Ammon's horn (tissue), 1 donor: ENCODE results near the gene TRMU.
"Not testable (repeated sequence)": the region's sequence is repeated elsewhere in the genome, so short reads cannot be mapped to it uniquely, and the experiment has no call there.

Experiments
- DNase-seq: peaks from one replicate; pipeline ENCODE4 v3.0.0-alpha.2; 2016; ENCODE audit warnings: low spot score

The TRMU gene

GRCh38 chr22:46388647-46389046 lies 53.1 kb downstream of the TRMU start:
- no peak for DNase-seq

DNA sequence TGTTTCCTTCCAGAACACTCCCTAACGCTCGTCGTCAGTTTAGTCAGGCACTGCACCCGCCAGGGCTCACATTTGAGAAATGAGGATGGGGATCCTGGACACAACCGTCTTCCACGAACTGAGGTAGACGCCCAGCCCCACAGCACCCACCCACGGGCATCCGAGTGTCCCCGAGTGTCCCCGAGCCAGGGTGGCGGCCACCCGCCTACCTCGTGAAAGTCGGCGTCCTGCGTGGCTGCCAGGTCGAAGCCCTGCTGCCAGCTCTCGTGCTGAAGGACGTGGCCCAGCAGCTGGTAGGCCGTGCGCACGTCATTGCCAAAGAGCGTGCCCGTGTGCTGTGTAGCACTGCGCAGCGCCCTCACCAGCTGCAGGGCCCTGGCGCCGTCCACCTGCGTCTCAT lies 53.6 kb downstream of the TRMU start:
- DNase-seq = no peak

DNA sequence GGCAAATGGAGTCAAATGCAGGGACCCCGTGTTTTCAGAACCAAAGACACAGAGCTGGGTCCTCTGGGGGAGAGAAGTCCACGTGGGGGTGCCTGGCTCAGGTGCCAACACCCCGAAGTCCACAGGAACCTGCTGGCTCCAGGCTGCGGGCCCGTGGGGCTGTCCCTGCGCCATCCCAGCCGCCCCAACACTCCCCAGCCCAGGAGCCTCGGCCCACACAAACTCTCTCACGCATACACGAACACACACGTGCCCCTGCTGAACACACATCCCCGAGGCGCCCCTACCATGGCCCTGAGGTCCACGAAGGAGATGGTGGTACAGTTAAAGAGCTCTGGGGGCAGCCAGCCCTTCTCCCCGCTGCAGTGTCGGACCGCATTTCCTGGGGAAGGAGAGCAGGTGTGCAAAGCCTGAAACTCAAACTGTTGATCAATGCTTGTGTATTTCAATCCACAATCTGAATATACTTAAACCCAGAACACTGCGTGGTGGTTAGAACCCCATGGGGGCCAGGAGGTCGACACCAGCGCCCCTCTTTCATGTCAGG lies 54.7 kb downstream of the TRMU start:
- DNase-seq = no peak

GRCh38 chr22:46390652-46391301 lies 55.3 kb downstream of the TRMU start:
- DNase-seq = peak; percentile 52

GRCh38 chr22:46391486-46392136 lies 56.1 kb downstream of the TRMU start:
- no peak for DNase-seq

DNA sequence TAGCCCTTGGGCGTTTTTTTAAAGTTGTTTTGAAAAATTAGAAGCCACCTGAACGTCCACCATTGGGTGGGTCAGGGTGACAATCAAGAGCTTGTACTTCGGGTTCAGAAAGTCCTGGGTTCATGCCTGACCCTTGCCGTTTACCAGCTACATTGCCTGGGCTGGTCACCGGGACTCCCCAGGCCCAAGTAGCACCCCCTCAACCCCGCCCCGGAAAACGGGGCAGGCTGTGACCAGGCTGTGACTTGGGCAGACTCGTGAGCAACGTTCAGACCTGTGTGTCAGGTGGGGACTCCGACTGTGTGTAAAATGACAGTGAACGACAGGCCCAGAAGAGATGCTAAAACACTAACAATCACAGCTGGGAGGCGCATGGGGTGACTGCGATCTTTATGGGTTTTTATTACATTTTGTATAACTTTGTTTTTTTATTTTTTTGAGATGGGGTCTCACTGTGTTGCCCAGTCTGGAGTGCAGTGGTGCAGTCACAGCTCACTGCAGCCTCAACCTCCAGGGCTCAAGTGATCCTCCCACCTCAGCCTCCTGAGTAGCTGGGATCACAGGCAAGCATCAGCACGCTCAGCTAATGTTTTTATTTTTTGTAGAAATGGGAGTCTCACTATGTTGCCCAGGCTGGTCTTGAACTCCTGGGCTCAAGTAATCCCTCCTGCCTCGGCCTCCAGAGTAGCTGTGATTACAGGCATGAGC lies 56.8 kb downstream of the TRMU start:
- no peak for DNase-seq

DNA sequence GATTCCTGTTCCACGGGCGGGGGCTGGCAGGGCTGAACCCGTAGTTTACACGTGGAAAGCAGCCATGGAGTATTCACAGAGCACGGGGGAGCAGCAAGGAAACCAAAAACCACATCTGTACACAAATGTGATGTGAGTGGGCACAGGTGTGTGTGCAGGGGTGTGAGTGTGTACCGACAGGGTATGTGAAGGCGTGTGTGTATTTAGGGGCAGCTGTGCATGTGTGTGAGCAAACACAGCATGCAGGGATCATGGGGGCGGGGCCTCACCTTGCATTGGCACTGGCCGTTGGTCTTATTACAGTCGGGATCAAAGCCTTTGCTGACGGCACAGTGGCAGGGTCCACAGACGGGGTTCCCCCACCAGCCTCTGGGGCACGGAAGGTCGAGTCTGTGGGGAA lies 58.4 kb downstream of the TRMU start:
- no peak for DNase-seq

DNA sequence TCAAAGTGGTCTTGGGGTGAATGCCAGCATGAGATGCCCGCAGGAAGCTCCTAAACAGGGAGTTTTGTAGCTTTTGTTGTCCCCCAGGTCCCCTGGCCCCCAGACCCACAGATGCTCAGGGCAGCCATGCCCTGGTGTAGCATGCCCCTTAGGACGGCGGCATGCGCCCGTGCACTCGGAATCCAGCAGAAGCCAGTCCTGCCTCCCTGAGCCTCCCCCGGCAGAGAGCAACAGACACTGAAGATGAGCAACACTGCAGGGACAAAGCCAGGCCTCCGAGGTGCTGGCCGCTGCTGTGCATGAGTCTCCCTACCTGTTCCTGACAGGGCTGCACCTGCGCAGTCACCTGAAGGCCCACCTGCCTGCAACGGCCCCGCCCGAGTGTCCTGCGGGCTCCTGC lies 59.1 kb downstream of the TRMU start:
- no peak for DNase-seq

- DNase-seq = no peak
Measured at GRCh38 chr22:46395145-46395544, 59.6 kb downstream of the TRMU start.

- not testable (repeated sequence) for DNase-seq
Measured at GRCh38 chr22:46397049-46397448, 61.5 kb downstream of the TRMU start.

- no peak for DNase-seq
Measured at GRCh38 chr22:46397514-46397913, 62.0 kb downstream of the TRMU start.

DNA sequence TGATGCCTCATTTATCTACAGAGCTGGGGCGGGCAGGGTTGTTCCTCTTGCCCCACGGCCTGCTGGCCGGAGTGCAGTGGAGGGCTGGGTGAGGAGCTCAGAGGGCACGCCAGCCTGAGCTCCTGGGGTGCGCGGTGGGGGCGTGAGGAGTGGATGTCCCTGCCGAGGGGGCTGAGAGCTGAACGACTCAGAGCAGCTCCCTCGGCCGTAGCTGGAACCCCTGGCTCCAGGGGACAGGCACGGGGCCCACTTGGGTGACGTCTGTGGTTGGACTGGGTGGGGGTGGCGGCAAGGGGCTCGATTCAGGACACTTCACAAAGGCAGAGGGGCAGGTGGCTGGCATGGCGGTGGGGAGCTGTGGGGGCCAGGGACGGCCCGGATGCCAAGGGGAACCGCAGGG lies 62.4 kb downstream of the TRMU start:
- no peak for DNase-seq

DNA sequence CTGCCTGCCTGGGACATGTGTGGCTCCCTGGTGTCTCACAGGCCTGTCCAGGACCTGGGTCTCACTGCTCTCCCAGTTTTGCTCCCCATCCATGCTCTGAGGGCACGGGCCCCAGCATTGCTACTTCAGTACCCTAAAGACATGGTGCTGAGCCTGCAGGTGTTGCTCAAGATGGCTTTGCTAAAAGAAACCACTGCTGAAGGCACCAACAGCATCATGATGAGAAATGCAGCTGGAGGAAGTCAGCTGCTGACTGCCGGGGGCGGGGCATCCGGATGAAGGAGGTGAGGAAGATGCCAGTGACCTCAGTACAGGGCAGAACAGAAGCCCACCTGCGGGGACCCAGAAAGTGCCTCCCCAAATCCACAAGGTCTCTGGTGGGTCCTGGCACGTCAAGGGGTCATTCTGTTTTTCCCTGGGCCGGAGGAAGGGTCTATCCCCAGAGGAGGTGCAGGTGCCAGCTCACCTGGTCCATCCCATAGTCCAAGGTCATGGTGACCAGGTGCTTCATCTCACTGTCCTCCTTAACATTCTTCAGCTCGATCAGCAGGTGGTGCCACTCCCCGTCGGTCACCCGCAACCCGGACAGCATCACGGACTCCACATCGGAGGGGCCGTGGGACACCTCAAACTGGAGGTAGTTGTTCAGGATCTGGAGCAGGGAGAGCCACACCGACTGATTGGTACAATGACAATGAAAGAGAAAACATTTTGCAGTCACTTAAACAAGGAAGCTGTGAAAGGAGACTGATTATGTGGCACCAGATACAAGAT lies 63.9 kb downstream of the TRMU start:
- no peak for DNase-seq

DNA sequence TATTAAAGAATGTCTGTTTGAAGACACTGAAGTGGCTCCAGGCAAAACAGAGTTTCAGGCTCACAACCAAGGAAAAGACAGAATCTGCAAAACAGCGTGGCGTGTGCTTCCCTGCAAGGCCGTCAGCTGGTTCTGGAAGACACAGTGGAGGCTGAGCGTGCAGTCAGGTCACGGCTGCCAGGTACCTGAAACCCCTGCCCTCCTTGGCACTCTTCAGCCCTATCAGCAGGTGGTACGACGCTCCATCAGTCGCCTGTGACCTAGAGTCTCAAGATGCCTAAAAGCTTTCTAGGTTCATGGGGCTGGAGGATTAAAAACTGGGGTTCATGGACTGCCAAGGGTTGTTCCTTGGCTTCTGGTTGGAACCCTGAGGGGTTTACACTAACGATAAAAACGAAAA lies 65.9 kb downstream of the TRMU start:
- no peak for DNase-seq

GRCh38 chr22:46402505-46402904 lies 67.0 kb downstream of the TRMU start:
- no peak for DNase-seq

DNA sequence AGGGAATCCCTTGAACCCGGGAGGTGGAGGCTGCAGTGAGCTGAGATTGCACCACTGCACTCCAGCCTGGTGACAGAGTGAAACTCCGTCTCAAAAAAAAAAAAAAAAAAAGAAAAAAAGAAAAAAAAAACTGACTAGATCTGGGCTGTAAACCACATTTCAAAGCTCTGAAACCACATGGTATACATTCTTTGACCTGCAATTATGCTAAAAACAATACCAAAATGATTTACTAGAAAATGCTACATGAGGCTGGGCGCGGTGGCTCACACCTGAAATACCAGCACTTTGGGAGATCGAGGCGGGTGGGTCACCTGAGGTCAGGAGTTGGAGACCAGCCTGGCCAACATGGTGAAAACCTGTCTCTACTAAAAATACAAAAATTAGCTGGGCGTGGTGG lies 68.4 kb downstream of the TRMU start:
- not testable (repeated sequence) for DNase-seq

- no peak for DNase-seq
Measured at GRCh38 chr22:46405901-46406300, 70.4 kb downstream of the TRMU start.

GRCh38 chr22:46406349-46406748 lies 70.8 kb downstream of the TRMU start:
- no peak for DNase-seq

GRCh38 chr22:46406791-46407190 lies 71.3 kb downstream of the TRMU start:
- no peak for DNase-seq
